Left lobe of liver (tissue), 2 donors: ENCODE measurements around the gene RET. TPM values are rescaled to one million over a fixed set of nuclear protein-coding genes. Genes with fewer than 3 reads are reported as not detected.
A peak's percentile ranks its signal among the peaks of the same experiment; 100 is the strongest.

Source experiments
- ATAC-seq: fragments of 200-7000 bp; cut with Tn5 transposase; one replicate; pipeline ENCODE4 v1.9.1; 2020; ENCODE audit warnings: mild to moderate bottlenecking, moderate library complexity
- DNase-seq: peaks from one replicate; pipeline ENCODE4 v3.0.0-alpha.2; 2020; ENCODE audit warnings: low spot score
- total RNA-seq: library from RNA; stranded (reverse); gene quantifications from one replicate; pipeline ENCODE4 v1.2.1, GENCODE V29; 2021
- donor health status: DM: no; HTN: no; CAD: no; lungs with moderate emphysema.
- donor health status: DM: no; HTN: yes; CAD: no.

RET gene
- total RNA-seq, 1 donor from 2014 or later, result 1.1 TPM

GRCh38 chr10:43061331-43061730 is 15.5 kb upstream of the RET start:
- ATAC-seq, result no peak
- DNase-seq, result no peak

GRCh38 chr10:43061760-43062159 is 15.1 kb upstream of the RET start:
- ATAC-seq (no peak), DNase-seq (no peak)

- DNase-seq (no peak), ATAC-seq (no peak)
Measured at GRCh38 chr10:43062402-43063160, 14.3 kb upstream of the RET start.

- DNase-seq (no peak), ATAC-seq (no peak)
Measured at GRCh38 chr10:43064331-43065075, 12.4 kb upstream of the RET start.

GRCh38 chr10:43065234-43065633 is 11.6 kb upstream of the RET start:
- DNase-seq (no peak), ATAC-seq (no peak)

- ATAC-seq (no peak), DNase-seq (no peak)
Measured at GRCh38 chr10:43065761-43066160, 11.1 kb upstream of the RET start.

- DNase-seq (no peak), ATAC-seq (no peak)
Measured at GRCh38 chr10:43066481-43066880, 10.4 kb upstream of the RET start.

- no peak for ATAC-seq
- DNase-seq, result no peak
Measured at GRCh38 chr10:43067391-43068135, 9.3 kb upstream of the RET start.

GRCh38 chr10:43068136-43068395 is 8.8 kb upstream of the RET start:
- ATAC-seq, result no peak
- DNase-seq, result no peak

GRCh38 chr10:43068471-43069210 is 8.2 kb upstream of the RET start:
- ATAC-seq (no peak), DNase-seq (no peak)

GRCh38 chr10:43069211-43069515 is 7.7 kb upstream of the RET start:
- no peak for DNase-seq
- no peak for ATAC-seq

GRCh38 chr10:43069579-43069978 is 7.3 kb upstream of the RET start:
- DNase-seq (no peak), ATAC-seq (no peak)

- DNase-seq (no peak), ATAC-seq (no peak)
Measured at GRCh38 chr10:43070121-43071085, 6.5 kb upstream of the RET start.

- no peak for DNase-seq
- ATAC-seq, result no peak
Measured at GRCh38 chr10:43071865-43072650, 4.8 kb upstream of the RET start.

GRCh38 chr10:43073191-43073590 is 3.7 kb upstream of the RET start:
- DNase-seq (no peak), ATAC-seq (no peak)

GRCh38 chr10:43073721-43074120 is 3.1 kb upstream of the RET start:
- DNase-seq (no peak), ATAC-seq (no peak)

- ATAC-seq (no peak), DNase-seq (no peak)
Measured at GRCh38 chr10:43074409-43074808, 2.5 kb upstream of the RET start.

GRCh38 chr10:43074827-43075611 is 1.9 kb upstream of the RET start:
- no peak for ATAC-seq

GRCh38 chr10:43075612-43076003 is 1.3 kb upstream of the RET start:
- peak; percentile 39 for ATAC-seq

More at GRCh38 chr10:43074827-43075611, 1.9 kb upstream of the RET start:
- DNase-seq, result no peak

More at GRCh38 chr10:43075612-43076003, 1.3 kb upstream of the RET start:
- DNase-seq, result no peak
